COLO668 (cell line): Measurements from ENCODE around the gene RHBDD1.

Source experiments
- DNase-seq: peaks from one replicate; lab custom pipeline; 2025; ENCODE audit not compliant: unreplicated experiment; lab: John Stamatoyannopoulos, UW

Gene RHBDD1

DNA sequence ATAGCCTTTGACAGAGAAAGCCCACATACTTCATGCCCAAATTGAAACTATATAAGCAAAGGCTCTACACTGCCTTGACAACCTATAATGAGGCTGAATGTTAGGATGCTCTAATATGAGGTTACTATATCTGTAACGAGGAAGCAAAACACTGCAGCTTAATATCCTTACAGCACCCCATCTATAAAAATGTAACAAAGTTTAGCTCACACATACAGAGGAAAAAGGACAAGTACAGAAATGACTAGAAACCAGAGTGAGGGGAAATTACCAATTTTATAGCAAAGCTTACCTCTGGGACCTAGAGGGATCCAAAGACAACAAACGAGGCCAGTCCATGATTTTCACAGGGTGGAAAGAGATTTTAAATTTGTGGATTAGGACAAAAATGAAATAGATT, 189.7 kb downstream of the RHBDD1 start:
- no peak for DNase-seq

DNA sequence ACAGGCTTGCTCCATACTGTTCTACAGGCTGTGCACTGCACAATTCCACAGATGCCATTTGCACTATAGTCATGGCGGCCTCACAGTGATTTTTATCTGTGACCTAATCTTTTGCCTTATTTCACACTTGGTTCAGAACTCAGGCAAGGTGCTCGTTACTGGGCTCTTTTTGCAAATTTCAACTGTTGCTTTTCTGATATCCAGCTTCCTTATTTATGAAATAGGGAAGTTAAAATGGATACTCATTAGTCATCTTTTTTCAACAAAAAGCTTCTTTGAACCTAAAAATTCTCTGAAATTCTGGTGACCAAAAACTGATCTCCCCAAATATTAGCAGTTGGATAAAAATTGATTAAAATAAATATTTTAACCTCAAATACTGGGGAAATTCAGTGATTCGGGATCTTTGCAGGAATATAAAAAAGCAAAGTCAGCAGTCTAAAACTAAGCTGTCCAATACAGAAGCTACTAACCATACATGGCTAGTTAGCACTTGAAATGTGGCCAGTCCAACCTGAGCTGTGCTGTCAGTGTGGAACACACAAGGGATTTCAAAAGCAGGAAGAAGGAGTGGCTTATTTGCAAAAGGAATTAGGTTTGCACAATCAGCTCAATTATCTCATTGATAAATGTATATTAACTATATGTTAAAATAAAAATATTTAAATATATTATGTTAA, 193.7 kb downstream of the RHBDD1 start:
- DNase-seq = no peak

DNA sequence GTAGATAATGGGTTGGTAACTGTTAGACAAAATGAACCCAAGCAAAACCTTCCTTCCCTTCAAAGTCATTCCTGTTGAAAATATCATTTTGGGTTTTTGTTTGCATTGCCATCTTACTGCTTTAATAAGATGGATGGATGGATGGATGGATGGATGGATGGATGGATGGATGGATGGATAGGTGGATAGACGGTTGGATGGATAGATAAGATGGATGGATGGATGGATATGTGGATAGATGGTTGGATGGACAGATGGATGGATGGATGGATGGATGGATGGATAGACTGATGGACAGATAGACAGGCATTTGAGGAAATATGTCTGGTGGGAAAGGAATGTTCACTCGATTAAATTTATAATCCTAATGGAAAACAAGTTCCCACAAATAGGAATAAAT, 194.9 kb downstream of the RHBDD1 start:
- no peak for DNase-seq

DNA sequence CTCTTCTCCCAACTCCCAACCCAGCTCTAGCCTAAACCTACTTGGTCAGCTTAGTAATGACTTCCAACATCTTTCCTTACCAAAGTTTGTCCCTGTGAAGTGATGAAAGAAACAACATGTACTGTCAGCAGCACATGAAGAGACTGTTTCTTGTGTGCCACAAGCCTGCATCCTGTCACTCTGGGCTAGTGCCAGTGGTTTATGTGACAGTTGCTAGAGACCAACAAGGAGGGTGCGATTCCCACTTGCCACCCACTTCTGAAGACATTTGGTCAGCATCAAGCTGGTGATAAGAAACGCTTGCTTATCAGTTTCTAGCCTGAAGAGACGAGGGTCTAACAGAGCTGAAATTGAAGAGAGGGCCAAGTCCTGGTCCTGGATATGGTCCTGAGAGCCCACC, 195.5 kb downstream of the RHBDD1 start:
- no peak for DNase-seq

DNA sequence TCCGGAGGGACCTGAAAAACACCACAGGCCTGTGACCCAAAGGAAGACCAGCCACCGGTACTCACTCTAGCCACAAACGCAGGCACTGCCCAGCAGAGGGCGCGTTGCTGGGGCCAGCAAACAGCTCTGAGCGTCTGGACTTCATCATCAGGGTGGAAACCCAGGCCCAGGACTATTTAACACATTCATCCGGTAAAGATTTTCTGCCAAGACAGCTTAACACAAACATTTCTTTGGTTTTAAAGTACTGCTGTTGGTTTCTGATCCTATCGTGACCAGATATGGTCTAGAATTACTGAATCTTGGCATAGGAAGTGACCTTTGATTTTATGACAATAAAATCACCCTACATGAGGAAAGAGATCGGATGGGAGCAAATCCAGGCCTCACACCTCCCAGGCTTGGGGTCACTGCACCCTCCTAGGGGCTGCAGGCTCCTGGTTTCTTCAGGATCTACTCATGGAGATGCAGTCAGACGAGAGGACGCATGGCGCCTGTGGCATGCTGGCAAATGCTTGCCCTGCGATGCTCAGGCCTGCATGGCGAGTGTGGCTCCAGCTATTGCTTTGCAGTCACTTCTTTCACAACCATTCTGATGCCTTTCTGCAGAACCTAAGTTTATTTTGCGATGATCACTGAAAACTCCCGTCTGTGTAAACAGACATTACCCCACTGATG, 197.8 kb downstream of the RHBDD1 start:
- DNase-seq = peak; percentile 56

DNA sequence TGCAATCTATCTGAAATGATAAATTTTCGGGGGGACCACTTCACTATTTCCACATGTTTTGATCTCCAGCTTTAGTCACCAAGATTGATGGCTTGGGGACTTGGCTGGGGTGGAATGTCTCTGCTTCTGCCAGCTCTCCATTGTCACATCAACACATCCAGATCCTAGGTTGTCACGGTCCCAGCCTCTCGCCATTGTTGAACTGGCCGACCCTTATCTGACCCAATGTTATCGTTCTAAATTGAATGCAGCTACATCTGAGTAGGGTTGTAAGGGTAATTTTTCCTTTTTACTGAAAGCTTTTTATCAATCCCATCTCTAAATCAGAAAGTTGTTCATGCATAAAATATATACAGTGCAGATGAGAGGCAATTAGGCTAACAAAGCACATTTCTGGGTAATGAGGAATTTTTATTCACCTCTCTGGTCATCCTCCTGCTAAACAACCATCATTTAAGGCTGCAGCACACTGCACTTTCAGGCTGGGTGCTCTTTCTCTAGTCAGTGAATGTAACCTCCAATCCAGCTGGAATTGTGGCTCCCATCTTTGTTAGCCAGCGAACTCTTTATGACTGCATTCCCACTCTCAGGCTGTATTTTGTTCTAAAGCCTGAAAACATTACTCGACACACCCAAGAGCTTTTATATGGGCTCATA, 200.0 kb downstream of the RHBDD1 start:
- no peak for DNase-seq

DNA sequence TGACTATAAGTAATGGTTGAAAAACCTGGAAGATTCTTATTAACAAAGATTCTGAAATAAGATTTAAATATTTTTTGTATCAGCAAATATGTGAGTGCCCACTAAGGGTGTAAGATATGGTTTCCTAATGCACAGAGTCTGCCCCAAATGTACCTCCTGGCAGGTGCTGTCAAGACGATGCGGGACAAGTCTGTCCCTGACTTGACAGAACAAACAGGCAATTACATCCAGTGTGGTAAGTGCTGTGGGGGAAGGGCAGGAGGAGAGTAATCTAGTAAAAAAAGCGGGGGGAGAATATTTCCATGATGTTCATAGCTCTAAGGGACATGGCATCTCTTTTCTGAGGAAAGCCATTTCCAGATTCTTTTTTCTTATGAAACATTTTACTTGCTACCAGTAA, 200.7 kb downstream of the RHBDD1 start:
- no peak for DNase-seq

DNA sequence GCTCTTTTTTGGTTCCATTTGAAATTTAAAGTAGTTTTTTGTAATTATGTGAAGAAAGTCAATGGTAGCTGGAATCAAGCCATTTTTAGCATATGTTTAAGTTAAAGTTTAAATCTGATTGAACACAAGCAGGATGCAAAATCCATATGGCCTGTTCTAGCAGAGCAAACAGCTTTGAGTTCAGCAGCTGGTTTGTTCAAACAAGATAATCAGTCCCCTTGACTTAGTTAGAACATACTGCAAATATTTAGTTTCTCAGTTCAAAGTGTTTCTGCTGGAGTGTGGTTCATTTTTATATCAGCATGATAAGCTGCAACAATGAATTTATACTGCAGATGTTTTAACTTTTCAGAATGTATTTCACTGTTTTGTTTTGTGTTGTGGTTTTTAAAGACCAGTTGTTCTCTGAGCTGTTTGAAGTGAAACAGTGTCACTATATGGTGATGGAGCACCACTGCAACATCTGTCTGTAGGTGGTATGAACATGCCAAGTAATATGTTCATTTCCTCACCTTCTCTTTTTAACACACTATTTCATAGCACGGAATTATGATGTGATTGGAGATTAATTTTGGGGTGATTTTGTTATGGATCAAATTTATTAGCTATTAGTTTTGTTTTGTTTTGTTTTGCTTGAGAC, 202.8 kb downstream of the RHBDD1 start:
- peak; percentile 15 for DNase-seq

DNA sequence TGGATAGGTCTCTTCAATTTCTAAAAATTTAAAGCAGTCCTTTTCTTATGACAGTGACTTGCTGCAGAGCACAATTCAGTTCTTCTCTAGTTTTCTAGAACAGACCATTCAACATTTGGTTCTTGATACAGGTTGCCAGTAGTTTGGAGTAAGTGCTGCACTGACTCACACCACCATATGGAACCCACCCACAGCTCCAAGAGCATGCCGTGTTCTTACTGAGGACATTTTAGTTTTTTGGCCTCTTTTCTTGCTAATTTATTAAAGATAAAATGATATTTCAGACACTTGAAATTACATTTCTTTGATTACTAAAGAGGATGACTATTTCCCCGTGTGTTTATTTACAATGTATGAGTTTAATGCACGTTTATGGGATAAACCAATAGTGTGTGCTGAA, 208.1 kb downstream of the RHBDD1 start:
- no peak for DNase-seq
